Stimulated activated CD4-positive, alpha-beta T cell treated with anti-CD3 and anti-CD28 coated beads, Interleukin-12 subunit alpha, Interleukin-12 subunit beta, amount 100 ng/mL, for 48 hours (primary cell): ENCODE data around the gene LYPLAL1.
"Not testable (repeated sequence)": the region's sequence is repeated elsewhere in the genome, so short reads cannot be mapped to it uniquely, and the experiment has no call there.

Source experiments
- DNase-seq, 3 donors: peaks; one replicate each; pipeline ENCODE4 v3.0.0-alpha.2; 2020; ENCODE audit warnings: low read depth in 2 of 3, low spot score in 1 of 3

Gene LYPLAL1

DNA sequence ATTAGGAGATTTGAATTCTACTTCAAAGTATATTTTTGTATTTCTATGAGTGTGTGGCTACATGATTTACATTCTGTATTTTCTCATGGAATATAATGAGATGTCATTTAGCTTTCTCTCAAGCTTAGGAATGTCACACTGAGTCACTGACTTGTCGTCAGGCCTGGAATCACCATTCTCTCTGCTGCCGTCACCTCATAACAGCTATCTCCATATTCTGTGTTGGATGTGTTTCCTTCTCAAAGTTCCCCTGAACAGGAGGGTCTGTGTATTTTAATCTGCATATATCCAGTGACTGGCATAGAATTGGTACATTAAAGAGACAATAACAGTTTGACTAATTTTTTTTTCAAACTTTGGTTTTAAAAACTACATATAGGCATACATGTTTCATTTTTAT lies 35.9 kb downstream of the LYPLAL1 start:
- no peak for DNase-seq

DNA sequence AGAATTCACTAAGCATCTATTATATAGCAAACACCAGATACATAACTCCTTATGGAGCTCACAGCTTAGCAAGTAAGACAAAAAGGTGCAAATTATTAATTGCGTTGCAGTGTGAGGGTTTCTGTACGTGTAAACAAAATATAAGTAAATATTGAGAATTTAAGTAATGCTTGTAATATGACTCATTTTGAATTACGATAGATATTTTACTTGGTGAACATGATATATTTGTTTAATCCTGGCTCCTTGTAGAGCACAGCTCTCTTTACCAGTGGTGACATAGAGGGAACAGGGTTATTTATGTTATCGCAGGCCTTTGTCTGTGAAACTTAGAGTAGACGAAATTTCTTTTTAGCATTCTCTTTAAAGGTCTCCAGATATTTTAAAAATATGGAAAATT lies 36.4 kb downstream of the LYPLAL1 start:
- no peak for DNase-seq

DNA sequence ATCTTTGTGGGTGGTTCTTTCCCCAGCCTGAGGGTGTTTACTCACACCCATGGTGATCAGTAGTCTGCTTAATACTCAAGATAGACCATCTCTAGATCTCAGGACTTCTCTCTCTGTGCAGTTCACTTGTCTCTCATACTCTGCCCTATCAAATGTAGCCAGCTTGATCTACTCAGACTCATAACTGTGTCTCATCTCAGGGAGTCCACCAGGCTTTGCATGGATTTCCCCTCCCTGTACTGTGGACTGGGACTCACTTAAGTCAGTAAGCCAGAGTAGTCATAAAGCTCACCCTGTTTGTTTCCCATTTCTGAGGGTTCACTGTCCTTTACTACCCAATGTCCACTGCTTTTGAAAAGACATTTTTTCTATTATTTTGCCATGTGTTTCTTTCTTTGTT lies 41.8 kb downstream of the LYPLAL1 start:
- no peak for DNase-seq

DNA sequence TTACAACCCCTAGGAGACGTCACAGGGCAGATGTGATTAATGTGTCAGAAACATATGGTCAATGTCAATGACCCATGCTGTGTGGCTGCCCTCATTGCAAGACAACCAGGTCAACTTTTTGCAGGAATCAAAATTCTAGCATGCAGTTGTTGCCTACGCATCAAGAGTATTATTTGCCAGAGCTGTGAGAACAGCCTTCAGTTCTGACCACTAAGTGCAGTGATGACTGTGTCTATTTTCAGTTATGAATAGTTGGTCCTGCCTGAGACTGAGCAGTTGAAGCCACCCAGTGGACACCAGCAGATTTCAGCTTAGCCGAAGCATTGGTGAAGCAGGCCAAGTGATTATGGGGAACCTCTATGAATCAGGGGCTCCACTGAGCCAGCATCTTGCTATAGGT lies 47.3 kb downstream of the LYPLAL1 start:
- no peak for DNase-seq

DNA sequence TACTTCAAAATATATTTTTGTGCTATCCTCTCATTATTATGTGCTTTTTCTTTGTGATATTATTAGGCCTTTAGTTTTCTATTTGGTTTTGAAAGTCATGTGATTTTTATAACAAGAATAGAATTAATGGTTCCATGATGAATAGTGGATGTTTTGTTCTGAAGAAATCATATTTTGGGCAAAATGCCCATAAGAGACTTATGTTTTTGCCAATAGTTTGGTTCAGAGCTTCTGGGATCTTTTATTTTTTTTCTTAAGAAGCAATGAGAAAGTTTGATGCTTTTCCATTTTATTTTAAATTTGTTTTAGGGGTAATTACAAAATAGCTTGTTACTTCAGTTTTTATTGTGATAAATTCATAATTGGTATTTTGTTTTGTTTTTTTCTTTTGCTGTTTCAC lies 49.8 kb downstream of the LYPLAL1 start:
- no peak for DNase-seq

DNA sequence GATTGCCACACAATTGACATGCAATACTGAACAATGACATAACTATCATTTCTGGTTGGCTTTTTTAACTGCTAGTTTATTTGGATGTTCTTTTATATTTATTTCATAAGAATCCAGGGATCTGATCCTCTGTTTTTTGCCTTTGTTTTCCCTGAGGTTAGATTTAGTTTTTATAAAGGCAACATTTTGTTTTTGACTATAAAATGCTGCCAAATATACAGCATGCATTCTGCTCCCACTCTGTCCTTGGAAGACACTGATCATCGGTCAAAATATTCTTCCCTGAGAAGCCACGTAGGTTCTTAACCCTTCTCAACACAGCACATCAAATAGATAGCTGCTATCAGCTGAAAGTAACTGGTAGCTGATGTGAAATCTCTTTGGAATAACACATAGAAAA lies 52.5 kb downstream of the LYPLAL1 start:
- no peak for DNase-seq

DNA sequence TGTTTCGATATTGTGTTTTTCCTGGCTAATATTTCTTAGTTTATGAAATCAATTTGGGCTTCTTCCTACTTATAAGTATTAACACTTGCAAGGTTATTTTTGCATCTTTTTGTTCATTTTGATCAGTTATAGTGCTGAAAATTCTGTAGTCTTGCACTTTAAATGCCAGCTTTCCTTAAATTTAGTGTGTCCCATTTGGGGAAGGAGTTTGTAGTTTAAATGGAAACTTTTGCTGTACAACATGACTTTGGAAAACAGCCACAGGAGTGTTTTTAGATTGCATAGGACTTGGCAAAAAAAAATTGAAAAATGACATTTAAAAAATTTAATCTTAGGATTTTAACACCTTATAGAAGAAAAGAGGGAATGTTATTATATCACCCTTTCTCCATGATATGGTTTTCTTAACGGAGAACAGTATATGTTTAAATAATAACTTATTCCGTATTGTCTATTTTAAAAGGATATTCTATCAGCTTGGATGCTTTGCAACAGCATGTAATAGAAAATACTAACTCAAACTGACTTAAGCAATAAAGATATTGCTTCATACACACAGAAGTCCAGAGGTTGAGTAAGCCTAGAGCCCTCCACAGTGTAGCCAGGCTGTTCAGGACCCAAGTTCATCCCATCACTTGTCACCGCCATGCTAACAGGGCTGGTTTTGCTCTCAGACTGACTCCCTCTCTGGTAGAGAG lies 53.8 kb downstream of the LYPLAL1 start:
- DNase-seq: no peak

DNA sequence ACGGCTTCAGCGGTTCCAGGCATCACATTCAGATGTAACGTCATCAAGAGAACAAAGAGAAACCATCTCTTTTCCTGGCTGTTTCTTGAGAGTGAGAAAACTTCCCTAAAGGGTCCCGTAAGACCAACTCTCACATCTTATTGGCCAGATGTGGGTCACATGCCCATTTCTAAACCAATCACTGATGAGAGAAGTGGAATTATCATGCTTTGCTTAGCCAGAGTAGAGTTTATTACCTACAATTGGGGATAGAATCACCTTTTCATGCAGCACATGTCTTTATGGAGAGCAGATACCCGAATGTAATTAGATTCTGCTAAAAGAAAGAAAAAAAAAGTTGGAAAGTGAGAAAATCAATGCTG lies 54.4 kb downstream of the LYPLAL1 start:
- DNase-seq: no peak

DNA sequence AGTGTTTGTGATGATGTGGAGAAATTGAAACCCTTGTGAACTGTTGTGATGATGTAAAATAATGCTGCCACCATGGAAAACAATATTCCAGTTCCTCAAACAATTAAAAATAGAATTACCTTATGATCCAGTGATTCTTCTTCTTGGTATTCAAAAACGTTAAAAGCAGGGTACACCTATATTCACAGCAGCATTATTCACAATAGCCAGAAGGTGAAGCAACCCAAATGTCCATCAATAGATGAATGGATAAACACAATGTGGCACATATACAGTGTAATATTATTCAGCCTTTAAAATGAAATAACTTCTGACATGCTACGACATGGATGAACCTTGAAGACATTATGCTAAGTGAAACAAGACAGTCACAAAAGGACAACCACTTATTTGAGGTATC lies 59.2 kb downstream of the LYPLAL1 start:
- DNase-seq: no peak

DNA sequence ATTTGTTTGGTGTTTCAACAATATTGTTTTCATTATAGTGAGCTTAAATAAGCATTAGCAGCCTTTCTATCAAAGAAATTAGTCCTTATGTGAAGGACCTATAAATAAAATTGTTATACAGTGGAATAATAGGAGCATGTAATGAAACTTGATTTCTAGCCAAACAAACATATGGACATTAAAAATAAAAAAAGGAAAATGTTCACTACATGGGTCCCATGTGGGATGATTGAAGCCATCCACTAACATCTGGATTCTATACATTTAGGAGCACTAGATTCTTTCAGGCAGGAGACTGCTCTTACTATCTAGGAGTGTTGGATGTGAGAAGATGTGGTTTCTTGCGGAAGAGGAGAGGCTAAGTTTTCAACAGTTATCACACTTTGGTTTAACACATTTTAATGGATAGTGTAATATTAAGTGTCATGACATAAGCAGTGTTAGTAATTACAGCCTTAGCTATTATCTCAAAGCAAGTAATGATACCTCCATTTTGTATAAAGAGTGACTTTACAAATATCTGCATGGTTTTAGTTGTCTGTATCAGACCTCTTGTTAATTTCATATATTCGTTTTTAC lies 62.3 kb downstream of the LYPLAL1 start:
- DNase-seq: no peak

DNA sequence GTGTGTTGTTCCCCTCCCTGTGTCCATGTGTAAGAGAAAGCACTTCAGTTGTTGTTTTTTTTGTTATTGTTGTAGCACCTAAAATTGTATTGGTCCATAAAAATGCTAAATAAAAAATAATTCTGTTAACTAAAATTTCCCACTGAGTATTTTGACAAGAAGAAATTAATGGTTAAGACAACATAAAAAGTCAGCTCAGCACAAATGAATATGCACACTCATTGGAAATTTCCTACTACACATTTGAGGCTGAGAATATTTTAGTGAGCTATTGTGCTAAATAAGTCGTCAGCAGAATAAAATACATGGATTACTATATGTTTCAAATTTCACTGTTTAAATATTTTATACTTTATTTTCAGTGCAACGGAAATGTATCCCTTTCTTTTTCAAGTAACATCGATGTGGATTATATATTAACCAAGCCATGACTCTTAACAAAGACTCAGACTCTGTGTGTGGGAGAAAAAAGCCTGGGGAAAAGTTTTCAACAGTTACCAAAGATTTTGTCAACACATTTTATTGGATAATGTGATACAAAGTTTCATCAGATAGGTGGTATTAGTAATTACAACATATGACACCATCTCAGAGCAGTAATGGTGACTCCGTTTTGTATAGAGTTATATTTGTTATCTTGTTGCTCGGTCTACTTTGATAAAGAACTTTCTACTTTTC lies 63.4 kb downstream of the LYPLAL1 start:
- no peak for DNase-seq

DNA sequence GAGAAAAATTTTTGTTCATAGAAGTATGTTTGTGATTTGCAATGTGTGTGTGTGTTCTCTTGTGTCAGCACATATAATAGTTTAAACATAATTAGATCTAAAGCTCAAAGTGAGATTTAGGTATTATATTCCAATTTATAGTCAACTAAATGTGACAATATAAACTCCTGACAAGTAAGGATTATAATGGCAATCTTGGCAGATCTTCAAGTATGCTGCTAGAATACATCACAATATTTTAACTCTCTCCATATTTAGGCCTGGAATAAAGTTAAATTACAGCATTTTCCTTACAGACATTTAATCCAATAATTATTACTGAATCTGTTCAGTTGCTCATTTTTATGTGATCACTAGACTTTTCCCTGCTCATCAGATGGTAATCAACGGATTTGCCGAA lies 65.8 kb downstream of the LYPLAL1 start:
- DNase-seq: no peak

DNA sequence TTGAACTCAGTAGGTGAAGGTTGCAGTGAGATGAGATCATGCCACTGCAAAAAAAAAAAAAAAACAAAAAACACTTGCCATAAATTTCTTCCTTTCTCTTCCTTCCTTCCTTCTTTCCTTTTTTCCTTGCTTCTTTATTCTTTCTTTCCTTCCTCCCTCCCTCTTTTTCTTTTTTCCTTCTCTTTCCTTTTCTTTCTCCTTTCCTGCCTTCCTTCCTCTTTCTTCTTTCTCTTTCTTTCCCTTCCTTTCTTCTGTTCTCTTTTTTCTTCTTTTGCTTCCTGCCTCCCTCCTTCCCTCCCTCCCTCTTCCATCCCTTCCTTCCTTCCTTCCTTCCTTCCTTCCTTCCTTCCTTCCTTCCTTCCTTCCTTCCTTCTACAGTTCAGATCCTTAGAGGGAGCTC lies 71.2 kb downstream of the LYPLAL1 start:
- DNase-seq: no peak

DNA sequence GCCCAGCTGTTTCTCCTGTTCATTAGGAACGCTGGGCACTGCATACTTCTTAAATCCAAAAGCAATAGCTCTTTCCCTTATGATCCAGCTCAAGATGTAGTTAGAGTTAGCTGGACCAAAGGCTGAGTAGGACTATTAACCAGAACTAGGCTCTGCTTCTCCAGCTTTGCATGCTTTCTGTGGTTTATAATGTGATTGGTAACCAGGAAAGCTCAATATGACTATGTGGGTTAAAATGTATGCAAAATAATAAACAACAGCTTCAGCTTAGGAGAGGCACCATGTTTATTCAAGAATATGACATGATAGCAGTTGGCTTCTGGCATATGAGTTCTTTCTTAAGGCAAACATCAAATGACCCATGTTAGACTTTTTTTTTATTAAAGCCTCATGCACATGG lies 73.8 kb downstream of the LYPLAL1 start:
- DNase-seq: no peak

DNA sequence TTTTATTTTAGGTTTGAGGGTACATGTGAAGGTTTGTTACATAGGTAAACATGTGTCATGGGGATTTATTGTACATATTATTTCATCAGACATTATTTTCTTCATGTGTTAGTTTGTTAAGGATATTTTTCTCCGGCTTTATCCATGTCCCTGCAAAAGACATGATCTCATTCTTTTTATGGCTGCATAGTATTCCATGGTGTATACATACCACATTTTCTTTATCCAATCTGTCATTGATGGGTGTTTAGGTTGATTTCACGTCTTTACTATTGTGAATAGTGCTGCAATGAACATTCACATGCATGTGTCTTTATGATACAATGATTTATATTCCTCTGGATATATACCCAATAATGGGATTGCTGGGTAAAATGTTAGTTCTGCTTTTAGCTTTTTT lies 76.8 kb downstream of the LYPLAL1 start:
- not testable (repeated sequence) for DNase-seq

DNA sequence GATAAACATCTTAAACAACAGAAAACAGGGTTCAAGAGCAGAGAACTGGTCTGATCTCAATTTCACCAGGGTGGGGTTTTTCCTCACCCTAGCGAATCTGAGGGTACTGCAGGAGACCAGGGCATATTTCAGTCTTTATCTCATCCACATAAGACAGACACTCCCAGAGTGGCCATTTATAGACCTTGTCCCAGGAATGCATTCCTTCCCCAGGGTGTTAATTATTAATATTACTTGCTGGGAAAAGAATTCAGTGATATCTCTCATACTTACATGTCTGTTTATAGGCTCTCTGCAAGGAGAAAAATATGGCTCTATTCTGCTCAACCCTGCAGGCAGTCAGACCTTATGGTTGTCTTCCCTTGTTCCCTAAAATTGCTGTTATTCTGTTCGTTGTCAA lies 84.1 kb downstream of the LYPLAL1 start:
- no peak for DNase-seq

DNA sequence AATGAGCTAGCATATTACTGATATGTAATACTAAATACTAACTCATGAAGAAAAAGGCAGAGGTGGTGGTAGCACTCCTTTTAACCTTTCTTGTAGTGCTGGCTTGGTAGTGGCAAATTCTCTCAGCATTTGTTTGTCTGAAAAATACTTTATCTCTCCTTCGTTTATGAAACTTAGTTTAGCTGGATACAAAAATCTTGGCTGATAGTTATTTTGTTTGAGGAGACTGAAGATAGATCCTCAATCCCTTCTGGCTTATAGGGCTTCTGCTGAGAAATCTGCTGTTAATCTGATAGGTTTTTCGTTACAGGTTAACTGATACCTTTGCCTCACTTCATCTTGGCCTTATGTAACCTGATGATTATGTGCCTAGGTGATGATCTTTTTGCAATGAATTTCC lies 87.8 kb downstream of the LYPLAL1 start:
- DNase-seq: no peak
